Subcutaneous adipose tissue (tissue), 4 donors: ENCODE measurements around the gene DCC. TPM values are rescaled to one million over a fixed set of nuclear protein-coding genes. Genes with fewer than 3 reads are reported as not detected.

Experiments
- total RNA-seq, 4 donors: library from RNA; depleted of rRNA; stranded (reverse); fragments of >200 nt; gene quantifications; one replicate each; pipeline ENCODE4 v1.1.0, GENCODE V29; 2016
- TF ChIP-seq, protein P1 (sequence below): fragments of 450-650 bp; IDR thresholded peaks from one replicate; pipeline ENCODE4 v1.5.1; 2016; ENCODE audit warnings: low read depth, mild to moderate bottlenecking, control low read depth, antibody characterized with exemption, moderate library complexity

Gene DCC
- total RNA-seq, 4 donors from 2014 or later, result not detected

DNA sequence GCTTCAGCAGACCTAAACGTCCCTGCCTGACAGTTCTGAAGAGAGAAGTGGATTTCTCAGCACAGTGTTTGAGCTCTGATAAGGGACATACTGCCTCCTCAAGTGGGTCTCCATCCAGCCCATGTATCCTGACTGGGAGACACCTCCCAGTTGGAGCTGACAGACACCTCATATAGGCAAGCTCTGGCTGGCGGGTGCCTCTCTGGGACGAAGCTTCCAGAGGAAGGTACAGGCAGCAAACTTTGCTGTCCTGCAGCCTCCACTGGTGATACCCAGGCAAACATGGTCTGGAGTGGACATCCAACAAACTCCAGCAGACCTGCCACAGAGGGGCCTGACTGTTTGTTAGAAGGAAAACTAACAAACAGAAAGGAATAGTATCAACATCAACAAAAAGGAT is 1156.0 kb downstream of the DCC start:
- TF ChIP-seq, protein P1, sequence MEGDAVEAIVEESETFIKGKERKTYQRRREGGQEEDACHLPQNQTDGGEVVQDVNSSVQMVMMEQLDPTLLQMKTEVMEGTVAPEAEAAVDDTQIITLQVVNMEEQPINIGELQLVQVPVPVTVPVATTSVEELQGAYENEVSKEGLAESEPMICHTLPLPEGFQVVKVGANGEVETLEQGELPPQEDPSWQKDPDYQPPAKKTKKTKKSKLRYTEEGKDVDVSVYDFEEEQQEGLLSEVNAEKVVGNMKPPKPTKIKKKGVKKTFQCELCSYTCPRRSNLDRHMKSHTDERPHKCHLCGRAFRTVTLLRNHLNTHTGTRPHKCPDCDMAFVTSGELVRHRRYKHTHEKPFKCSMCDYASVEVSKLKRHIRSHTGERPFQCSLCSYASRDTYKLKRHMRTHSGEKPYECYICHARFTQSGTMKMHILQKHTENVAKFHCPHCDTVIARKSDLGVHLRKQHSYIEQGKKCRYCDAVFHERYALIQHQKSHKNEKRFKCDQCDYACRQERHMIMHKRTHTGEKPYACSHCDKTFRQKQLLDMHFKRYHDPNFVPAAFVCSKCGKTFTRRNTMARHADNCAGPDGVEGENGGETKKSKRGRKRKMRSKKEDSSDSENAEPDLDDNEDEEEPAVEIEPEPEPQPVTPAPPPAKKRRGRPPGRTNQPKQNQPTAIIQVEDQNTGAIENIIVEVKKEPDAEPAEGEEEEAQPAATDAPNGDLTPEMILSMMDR, result no peak

DNA sequence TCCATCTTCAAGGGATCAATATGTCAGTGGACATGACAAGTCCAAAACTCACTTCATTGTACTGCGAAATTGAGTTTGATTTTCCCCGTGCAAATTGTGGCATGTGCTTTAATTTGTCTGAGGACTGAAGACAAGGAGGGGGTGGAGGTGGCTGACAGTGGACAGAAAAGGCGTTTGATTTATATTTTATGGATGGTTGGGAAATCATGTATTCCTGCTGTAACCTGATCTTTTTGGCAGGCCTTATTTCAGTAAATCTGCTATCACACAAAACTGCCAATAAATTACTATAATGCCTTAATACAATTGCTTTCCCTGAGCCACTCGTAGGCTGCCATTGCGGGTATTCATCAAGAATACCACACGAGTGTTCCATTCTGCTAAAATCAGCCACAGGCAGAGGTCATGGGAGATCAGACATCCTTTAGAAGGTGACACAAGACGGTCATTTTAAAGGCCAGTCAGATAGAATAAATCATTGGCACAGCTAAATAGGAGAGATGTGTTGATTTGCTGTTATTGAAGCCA is 1164.0 kb downstream of the DCC start:
- TF ChIP-seq, protein P1, result no peak

DNA sequence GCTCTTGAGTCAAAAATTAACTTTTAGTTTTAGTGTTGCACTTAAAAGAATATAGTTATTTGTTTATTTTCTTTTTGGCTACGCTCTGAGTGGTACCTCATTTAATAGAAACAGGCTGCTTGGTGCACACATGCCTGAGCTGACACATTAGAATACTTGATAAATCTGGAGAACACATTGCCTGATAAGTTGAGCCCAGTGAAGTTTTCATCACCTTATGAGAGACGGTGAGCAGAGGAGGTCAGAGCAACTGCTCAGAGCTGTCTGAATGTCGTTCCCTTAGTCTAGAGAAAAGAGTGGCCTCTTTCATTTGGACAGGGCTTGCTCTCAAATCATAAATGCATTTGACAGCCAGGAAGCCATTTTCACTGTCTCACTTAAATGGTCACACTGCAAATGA is 1168.5 kb downstream of the DCC start:
- TF ChIP-seq, protein P1, result no peak

DNA sequence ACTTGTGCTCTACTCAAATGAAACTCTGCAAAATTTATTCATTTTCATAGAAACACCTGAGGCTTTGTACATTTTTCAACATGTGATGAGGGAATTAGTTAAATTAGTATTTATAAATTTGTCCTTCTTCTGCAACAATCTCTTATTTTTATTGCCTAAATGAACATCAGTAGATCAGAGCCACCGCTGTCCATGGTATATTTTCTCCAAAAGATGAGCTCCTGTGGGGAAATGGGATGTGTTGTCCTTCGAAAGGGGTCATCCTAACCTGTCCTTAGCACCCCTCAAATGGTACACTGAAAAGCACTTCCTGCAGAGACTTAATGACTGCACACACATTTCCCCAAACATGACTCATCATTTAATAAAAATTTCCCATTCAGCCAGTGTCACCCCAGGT is 1169.9 kb downstream of the DCC start:
- TF ChIP-seq, protein P1, result no peak

DNA sequence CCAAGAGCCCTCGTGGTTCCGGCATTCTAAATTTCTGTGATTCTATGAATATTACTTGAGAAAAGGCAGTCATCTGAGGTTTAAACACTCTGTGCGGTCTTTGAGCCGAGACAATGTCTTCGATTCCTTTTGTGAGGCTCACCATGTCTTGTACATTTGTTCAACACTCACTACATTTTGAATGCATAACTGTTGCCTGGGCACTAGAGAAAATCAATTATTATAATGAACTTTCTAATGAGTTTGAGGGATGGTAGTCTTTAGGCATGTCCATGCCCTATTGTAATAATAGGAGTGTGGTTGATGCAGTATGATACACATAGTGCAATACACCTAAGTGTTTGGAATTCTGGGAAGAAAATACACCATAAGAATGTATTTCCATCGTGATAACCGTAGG is 1181.1 kb downstream of the DCC start:
- TF ChIP-seq, protein P1, result no peak

DNA sequence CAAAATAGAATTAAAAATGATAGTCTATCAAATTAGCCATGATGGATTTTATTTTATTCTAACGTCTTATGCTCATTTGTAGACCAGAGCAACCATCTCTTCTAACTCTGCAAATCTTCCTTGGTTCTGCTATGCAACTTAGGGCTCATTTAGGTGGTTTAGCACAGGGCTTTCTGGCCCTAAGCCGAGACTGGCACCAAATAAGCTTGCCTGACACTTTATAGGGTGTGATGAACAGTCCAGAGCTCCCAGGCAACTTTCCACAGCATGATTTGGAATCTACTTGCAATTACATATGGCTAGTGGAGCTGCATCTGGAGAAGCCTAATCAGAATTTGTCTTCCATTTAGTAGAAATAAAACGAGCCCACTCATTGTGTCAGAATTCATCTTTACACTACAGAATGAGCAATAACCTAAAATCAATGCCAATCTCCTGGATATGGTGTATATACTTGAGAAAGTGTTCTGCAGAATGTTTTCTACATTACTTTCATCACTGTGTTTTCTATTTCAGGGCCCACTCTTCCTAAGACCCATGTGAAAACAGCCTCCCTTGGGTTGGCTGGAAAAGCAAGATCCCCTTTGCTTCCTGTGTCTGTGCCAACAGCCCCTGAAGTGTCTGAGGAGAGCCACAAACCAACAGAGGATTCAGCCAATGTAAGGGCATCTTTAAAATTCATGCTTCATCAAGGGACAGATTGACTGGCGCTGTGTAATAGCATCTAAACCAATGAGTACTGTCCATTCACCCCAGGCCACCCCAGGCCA is 1186.3 kb downstream of the DCC start:
- TF ChIP-seq, protein P1, result no peak

DNA sequence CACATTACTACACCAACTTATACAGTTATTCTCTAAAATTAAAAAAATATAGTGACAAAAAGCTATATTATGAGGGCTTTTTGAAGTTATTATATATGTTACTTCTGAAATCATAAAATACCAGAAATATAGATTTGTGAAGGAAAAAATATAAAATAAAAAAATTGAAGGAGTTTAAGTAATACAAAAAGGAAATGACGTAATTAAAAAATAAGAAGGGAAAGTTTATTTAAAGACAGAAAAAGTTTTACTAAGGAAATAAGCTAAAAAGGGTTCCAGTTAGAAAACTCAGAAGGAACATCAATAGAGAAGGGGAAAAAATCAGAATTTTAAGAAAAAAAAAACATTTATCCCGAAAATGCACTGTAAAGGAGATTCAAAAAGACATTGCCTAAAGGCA is 1187.4 kb downstream of the DCC start:
- TF ChIP-seq, protein P1, result no peak
